Subcutaneous adipose tissue (tissue), 4 donors: ENCODE measurements around the gene PRUNE1. TPM values are rescaled to one million over a fixed set of nuclear protein-coding genes. Genes with fewer than 3 reads are reported as not detected.

Experiments
- CTCF ChIP-seq: fragments of 450-650 bp; IDR thresholded peaks from one replicate; pipeline ENCODE4 v1.5.1; 2016; ENCODE audit warnings: low read depth, mild to moderate bottlenecking, control low read depth, antibody characterized with exemption, moderate library complexity
- total RNA-seq, 4 donors: library from RNA; depleted of rRNA; stranded (reverse); fragments of >200 nt; gene quantifications; one replicate each; pipeline ENCODE4 v1.1.0, GENCODE V29; 2016

Gene PRUNE1
- total RNA-seq, 4 donors from 2014 or later, result 16.5 to 29.5 (median 17.8) TPM

- TF ChIP-seq CTCF, result no peak
Measured at GRCh38 chr1:151002611-151003010, 5.6 kb upstream of the PRUNE1 start.

GRCh38 chr1:151003180-151003579 lies 5.1 kb upstream of the PRUNE1 start:
- no peak for TF ChIP-seq CTCF

GRCh38 chr1:151005729-151006319 lies 2.4 kb upstream of the PRUNE1 start:
- no peak for TF ChIP-seq CTCF

GRCh38 chr1:151006327-151007052 lies 1.8 kb upstream of the PRUNE1 start, which contains the start of gene MINDY1:
Gene MINDY1, minus strand, starts transcription at chr1:151006902. Its CDS starts 4,285 bp downstream, at chr1:151002617.
- TF ChIP-seq CTCF, result no peak

- no peak for TF ChIP-seq CTCF
Measured at GRCh38 chr1:151007853-151008243, 401 bp upstream of the PRUNE1 start.

GRCh38 chr1:151009206-151009587 lies 948 bp downstream of the PRUNE1 start:
- TF ChIP-seq CTCF, result no peak

GRCh38 chr1:151009674-151010345 lies 1.6 kb downstream of the PRUNE1 start:
- TF ChIP-seq CTCF, result no peak
